ENCODE measurements around the gene TLN1. TPM values are rescaled to one million over a fixed set of nuclear protein-coding genes. Genes with fewer than 3 reads are reported as not detected.

The TLN1 gene
- total and polyA plus RNA-seq, 2 of the 4 experiments (the other 2 are of a cell fraction): 228 to 346 TPM

DNA sequence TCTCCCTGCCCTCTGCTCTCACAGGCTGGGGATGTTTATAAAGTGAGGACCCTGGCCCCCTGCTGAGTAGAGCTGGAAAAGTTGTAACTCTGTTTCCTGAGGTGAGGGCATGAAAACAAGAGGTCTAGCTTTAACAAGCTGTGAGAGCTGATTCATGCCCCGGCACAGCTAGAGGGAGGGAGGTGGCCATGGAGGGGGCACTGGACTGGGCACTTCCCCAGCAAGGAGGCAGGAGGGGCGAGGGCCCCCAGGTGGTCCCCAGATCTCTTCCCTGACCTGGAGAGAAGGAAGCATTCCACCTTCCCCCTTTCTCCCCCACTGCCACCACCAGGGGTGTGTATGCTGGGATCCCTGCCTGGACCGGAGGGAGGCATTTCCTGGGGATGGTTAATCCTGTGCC is 22.3 kb upstream of the TLN1 start, which contains the start of gene MSMP:
Gene MSMP (minus strand): TSS at position 13 of the 400 bp plus-strand sequence. CDS start 147 bp downstream, outside the sequence.
- no peak within 1 kb of the TSS for H3K23ac ChIP-seq (ENCODE audit: low read depth, low read length)
- H2BK15ac ChIP-seq (ENCODE audit: low read depth, low read length): no peak within 1 kb of the TSS
- H3K9ac ChIP-seq (ENCODE audit: low read depth, low read length): no peak within 1 kb of the TSS
- H2BK120ac ChIP-seq (ENCODE audit: low read depth, low read length): no peak within 1 kb of the TSS
- no peak within 1 kb of the TSS for H2BK20ac ChIP-seq (ENCODE audit: low read depth, low read length)
- H2BK5ac ChIP-seq (ENCODE audit: low read depth, low read length, poor library complexity, severe bottlenecking): no peak within 1 kb of the TSS
- H3K27me3 ChIP-seq (ENCODE audit: control insufficient read depth, insufficient read depth, low read length): peaks cover 2% of the 10 kb centered on the region; the same call in 1 of the 2 replicates
- no CpG with 5 or more reads among the region's 3 CpGs for WGBS, 2 experiments (ENCODE audit: extremely low coverage in 2 of 2, insufficient read length in 1 of 2)
- H3K56ac ChIP-seq (ENCODE audit: extremely low read depth, insufficient read depth, low read length): no peak within 1 kb of the TSS
- no peak within 1 kb of the TSS for H3K14ac ChIP-seq (replicated peaks; ENCODE audit: low read depth, low read length)
- no peak within 1 kb of the TSS for H3K4me3 ChIP-seq (ENCODE audit: insufficient read depth, low read depth, low read length)
- H3K4me2 ChIP-seq (ENCODE audit: low read depth, low read length): no peak within 1 kb of the TSS
- POLR2A ChIA-PET (ENCODE audit: unreplicated experiment): no interaction called here
- intact Hi-C loops (cut with micrococcal nuclease) (no loop called here), dilution Hi-C loops (cut with HindIII; ENCODE audit: low sequenced_read_pairs, unreplicated experiment) (no loop called here), in situ Hi-C loops (cut with MboI; ENCODE audit: low sequenced_read_pairs) (no loop called here)
- H2AK9ac ChIP-seq (replicated peaks; ENCODE audit: low read depth, low read length, poor library complexity): no peak within 1 kb of the TSS
- no peak for DNase-seq
- no peak within 1 kb of the TSS for H3K18ac ChIP-seq (ENCODE audit: low read depth, low read length)
- no peak within 1 kb of the TSS for H3K4ac ChIP-seq (ENCODE audit: low read depth, low read length)
- CTCF ChIA-PET: no interaction called here
- no peaks in the 10 kb centered on the region for H4K20me1 ChIP-seq (ENCODE audit: insufficient read depth, low read length)
- no TSS peak for BruUV-seq (replicated peaks)
- peaks cover 40% of the 10 kb centered on the region for H3K36me3 ChIP-seq (ENCODE audit: control insufficient read depth, insufficient read depth, low read length)
- peaks cover 12 to 18% of the 10 kb centered on the region in 2 experiments for H3K79me1 ChIP-seq (ENCODE audit: low read depth in 1 of 2, low read length in 2 of 2)
- no peak for ATAC-seq (ENCODE audit: low read depth)
- TF ChIP-seq MXI1 (IDR thresholded peaks at IDR 0.05; ENCODE audit: borderline replicate concordance, low read depth, low read length) (no peak), CHD1 (IDR thresholded peaks at IDR 0.05; ENCODE audit: low read depth, low read length) (no peak), POLR2A (IDR thresholded peaks at IDR 0.05; ENCODE audit: low read depth, low read length) (no peak), CEBPB (IDR thresholded peaks at IDR 0.05; ENCODE audit: low read depth, low read length) (no peak), NFE2L2 (IDR thresholded peaks at IDR 0.05; ENCODE audit: low read depth, low read length) (no peak)
- peaks cover 13% of the 10 kb centered on the region for H3K4me1 ChIP-seq (ENCODE audit: control insufficient read depth, insufficient read depth, low read length)
- H4K5ac ChIP-seq (ENCODE audit: low read depth, low read length): no peak within 1 kb of the TSS
- no peak within 1 kb of the TSS for H4K8ac ChIP-seq (ENCODE audit: low read depth in 2 of 2, low read length in 2 of 2)
- H3K9me3 ChIP-seq (ENCODE audit: control insufficient read depth, insufficient read depth, low read length): no peaks in the 10 kb centered on the region
- no peak within 1 kb of the TSS for H4K91ac ChIP-seq (ENCODE audit: insufficient read depth, low read depth, low read length)
- H2AK5ac ChIP-seq (ENCODE audit: low read depth, low read length): no peak within 1 kb of the TSS
- peaks cover 9% of the 10 kb centered on the region for H3K9me1 ChIP-seq (ENCODE audit: insufficient read depth, low read length)
- no peak within 1 kb of the TSS for H3K27ac ChIP-seq (ENCODE audit: insufficient read depth, low read length)
- H2AFZ ChIP-seq (replicated peaks; ENCODE audit: low read length, poor library complexity): no peak within 1 kb of the TSS
